ENCODE results near the gene PNPLA3.

Gene PNPLA3

DNA sequence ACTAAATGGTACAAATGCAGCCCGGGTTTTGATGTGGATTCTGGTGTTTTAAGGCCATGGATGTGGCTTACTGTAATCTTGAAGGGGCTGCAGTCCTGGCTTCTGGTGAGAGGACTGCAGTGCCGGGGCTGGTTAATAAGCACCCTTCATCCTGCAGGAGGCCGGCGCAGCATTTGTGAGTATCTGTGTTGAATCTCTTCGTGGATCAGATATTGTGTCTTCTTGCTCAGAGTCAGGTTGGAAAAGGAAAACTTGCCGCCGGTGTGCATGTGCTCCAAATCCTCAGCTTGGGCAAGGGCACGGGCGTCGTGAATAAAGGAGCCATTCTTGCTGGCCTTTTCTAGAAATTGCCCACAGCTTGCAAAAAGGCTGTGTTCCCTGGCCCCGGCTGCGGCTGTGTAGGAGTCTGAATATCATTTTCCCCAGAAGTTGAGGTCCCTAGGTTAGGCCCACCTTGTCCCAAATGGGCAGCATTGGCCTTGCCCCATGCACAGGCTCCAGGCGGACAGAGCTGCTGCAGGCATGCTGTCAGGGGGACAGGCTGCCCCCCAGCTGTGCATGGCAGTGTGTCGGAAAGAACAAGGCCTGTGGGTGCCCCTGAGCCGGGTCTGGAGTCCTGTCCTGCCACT lies 71.6 kb downstream of the PNPLA3 start:
- DNase-seq, result no peak

DNA sequence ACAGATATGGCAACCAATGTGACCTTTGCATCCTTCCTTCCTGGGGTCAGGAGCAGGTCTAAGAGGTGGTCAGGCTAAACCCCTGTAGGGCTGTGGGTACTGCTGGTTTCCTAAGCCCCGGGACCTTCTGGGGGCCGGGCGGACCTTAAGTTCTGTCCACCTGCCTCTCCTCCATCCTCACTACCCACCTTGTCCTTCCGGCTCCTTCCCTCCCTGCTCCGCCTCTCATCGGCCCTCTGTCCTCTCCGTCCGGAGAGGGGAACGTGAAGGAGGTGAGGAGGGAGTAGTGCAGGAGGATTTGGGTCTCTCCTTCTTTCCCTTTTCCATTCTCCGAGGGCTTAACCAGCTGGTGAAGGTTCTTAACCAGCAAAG lies 72.2 kb downstream of the PNPLA3 start:
- no peak for DNase-seq

DNA sequence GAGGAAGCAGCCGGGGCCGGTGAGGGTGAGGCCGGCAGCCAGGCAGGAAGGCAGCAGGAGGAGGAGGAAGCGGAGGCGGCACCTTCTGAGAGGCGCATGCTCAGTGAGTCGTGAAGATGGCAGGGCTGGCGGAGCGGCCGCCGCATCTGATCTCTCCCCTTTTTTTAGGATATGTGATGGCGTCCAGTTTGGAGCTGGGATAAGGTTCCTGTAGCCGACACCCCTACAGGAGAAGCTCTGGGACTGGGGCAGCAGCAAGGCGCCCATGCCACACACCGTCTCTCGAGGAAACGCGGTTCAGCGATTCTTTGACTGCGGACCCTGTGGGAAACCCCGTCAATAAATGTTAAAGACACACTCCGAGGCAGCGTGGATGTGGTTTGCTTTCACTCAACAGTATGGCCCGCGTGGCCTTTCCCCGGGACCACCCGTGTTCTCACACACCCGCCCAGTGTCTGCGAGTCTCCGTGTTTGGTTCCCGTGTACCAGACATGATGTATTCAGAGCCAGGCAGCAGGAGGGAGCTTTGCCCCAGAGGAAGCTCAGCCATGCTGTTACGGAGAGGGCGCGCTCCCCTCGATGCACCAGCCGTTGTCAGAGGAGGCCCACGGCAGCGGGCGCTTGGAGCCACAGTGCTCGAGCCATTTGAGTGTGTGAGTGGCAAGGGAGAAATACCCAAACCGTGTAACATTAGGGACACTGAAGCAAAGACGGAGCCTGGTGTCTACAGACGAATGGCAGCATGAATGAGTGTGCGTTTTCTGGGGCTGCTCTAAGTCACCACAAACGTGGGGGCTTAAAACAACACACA lies 72.8 kb downstream of the PNPLA3 start:
- peak; percentile 76 to 77 for DNase-seq

DNA sequence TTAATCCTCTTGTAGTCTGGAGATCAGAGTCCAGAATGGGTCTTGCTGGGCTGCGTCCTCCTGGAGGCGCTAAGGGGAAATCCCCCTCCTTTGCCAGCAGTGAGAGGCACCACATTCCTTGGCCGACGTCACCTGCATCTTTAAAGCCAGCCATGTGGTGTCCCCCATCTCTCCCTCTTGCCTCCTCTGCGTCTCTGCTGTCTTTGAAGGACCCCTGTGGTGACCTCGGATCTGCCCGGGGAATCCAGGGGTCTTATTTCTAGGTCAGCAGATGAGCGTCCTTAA lies 73.3 kb downstream of the PNPLA3 start:
- no peak for DNase-seq
